ENCODE data around the gene RBM10.

- TF ChIP-seq, protein P1, sequence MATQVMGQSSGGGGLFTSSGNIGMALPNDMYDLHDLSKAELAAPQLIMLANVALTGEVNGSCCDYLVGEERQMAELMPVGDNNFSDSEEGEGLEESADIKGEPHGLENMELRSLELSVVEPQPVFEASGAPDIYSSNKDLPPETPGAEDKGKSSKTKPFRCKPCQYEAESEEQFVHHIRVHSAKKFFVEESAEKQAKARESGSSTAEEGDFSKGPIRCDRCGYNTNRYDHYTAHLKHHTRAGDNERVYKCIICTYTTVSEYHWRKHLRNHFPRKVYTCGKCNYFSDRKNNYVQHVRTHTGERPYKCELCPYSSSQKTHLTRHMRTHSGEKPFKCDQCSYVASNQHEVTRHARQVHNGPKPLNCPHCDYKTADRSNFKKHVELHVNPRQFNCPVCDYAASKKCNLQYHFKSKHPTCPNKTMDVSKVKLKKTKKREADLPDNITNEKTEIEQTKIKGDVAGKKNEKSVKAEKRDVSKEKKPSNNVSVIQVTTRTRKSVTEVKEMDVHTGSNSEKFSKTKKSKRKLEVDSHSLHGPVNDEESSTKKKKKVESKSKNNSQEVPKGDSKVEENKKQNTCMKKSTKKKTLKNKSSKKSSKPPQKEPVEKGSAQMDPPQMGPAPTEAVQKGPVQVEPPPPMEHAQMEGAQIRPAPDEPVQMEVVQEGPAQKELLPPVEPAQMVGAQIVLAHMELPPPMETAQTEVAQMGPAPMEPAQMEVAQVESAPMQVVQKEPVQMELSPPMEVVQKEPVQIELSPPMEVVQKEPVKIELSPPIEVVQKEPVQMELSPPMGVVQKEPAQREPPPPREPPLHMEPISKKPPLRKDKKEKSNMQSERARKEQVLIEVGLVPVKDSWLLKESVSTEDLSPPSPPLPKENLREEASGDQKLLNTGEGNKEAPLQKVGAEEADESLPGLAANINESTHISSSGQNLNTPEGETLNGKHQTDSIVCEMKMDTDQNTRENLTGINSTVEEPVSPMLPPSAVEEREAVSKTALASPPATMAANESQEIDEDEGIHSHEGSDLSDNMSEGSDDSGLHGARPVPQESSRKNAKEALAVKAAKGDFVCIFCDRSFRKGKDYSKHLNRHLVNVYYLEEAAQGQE (IDR thresholded peaks at IDR 0.05; ENCODE audit: unreplicated experiment): no peak
- no peak for TF ChIP-seq CTCF (conservative IDR thresholded peaks at IDR 0.05; ENCODE audit: low read depth in 2 of 2)
- no peak for TF ChIP-seq JUNB (IDR thresholded peaks at IDR 0.05; ENCODE audit: unreplicated experiment)
- TF ChIP-seq, protein P2, sequence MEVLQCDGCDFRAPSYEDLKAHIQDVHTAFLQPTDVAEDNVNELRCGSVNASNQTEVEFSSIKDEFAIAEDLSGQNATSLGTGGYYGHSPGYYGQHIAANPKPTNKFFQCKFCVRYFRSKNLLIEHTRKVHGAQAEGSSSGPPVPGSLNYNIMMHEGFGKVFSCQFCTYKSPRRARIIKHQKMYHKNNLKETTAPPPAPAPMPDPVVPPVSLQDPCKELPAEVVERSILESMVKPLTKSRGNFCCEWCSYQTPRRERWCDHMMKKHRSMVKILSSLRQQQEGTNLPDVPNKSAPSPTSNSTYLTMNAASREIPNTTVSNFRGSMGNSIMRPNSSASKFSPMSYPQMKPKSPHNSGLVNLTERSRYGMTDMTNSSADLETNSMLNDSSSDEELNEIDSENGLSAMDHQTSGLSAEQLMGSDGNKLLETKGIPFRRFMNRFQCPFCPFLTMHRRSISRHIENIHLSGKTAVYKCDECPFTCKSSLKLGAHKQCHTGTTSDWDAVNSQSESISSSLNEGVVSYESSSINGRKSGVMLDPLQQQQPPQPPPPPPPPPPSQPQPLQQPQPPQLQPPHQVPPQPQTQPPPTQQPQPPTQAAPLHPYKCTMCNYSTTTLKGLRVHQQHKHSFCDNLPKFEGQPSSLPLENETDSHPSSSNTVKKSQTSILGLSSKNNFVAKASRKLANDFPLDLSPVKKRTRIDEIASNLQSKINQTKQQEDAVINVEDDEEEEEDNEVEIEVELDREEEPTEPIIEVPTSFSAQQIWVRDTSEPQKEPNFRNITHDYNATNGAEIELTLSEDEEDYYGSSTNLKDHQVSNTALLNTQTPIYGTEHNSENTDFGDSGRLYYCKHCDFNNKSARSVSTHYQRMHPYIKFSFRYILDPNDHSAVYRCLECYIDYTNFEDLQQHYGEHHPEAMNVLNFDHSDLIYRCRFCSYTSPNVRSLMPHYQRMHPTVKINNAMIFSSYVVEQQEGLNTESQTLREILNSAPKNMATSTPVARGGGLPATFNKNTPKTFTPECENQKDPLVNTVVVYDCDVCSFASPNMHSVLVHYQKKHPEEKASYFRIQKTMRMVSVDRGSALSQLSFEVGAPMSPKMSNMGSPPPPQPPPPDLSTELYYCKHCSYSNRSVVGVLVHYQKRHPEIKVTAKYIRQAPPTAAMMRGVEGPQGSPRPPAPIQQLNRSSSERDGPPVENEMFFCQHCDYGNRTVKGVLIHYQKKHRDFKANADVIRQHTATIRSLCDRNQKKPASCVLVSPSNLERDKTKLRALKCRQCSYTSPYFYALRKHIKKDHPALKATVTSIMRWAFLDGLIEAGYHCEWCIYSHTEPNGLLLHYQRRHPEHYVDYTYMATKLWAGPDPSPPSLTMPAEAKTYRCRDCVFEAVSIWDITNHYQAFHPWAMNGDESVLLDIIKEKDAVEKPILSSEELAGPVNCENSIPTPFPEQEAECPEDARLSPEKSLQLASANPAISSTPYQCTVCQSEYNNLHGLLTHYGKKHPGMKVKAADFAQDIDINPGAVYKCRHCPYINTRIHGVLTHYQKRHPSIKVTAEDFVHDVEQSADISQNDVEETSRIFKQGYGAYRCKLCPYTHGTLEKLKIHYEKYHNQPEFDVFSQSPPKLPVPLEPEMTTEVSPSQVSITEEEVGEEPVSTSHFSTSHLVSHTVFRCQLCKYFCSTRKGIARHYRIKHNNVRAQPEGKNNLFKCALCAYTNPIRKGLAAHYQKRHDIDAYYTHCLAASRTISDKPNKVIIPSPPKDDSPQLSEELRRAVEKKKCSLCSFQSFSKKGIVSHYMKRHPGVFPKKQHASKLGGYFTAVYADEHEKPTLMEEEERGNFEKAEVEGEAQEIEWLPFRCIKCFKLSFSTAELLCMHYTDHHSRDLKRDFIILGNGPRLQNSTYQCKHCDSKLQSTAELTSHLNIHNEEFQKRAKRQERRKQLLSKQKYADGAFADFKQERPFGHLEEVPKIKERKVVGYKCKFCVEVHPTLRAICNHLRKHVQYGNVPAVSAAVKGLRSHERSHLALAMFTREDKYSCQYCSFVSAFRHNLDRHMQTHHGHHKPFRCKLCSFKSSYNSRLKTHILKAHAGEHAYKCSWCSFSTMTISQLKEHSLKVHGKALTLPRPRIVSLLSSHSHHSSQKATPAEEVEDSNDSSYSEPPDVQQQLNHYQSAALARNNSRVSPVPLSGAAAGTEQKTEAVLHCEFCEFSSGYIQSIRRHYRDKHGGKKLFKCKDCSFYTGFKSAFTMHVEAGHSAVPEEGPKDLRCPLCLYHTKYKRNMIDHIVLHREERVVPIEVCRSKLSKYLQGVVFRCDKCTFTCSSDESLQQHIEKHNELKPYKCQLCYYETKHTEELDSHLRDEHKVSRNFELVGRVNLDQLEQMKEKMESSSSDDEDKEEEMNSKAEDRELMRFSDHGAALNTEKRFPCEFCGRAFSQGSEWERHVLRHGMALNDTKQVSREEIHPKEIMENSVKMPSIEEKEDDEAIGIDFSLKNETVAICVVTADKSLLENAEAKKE (CRISPR knock-in tag; IDR thresholded peaks at IDR 0.05): no peak
- no peak for TF ChIP-seq CREB1 (CRISPR knock-in tag; IDR thresholded peaks at IDR 0.05; ENCODE audit: low read depth)
Measured at GRCh38 chrX:47187106-47187677, 42.2 kb downstream of the RBM10 start.

All from GM23338 (cell line).